Right ventricle myocardium inferior (tissue), 1 donor: ENCODE results near the gene SAMD4A. TPM values are rescaled to one million over a fixed set of nuclear protein-coding genes. Genes with fewer than 3 reads are reported as not detected.

Experiments
- ATAC-seq: fragments of 200-7000 bp; cut with Tn5 transposase; one replicate; pipeline ENCODE4 v1.9.1; 2020; ENCODE audit warnings: mild to moderate bottlenecking, moderate library complexity
- DNase-seq: peaks from one replicate; pipeline ENCODE4 v3.0.0; 2021; ENCODE audit errors: missing footprints
- intact Hi-C: fragments of 100-400 bp; cut with DNase I; formaldehyde crosslinking; loops from one replicate; pipeline ENCODE4 v1.11.0; 2022
- total RNA-seq: library from RNA; stranded (reverse); fragmentation: NEBNext Ultra II Directional; extraction: Animal tissue kit (Norgen Biotek cat#: 25700); gene quantifications from one replicate; pipeline ENCODE4 v1.2.1, GENCODE V29; 2021
- donor health status: DM: no; HTN: yes; CAD: no; lungs with severe emphysema.

Gene SAMD4A
- total RNA-seq, 1 donor from 2014 or later, result 128 TPM

DNA sequence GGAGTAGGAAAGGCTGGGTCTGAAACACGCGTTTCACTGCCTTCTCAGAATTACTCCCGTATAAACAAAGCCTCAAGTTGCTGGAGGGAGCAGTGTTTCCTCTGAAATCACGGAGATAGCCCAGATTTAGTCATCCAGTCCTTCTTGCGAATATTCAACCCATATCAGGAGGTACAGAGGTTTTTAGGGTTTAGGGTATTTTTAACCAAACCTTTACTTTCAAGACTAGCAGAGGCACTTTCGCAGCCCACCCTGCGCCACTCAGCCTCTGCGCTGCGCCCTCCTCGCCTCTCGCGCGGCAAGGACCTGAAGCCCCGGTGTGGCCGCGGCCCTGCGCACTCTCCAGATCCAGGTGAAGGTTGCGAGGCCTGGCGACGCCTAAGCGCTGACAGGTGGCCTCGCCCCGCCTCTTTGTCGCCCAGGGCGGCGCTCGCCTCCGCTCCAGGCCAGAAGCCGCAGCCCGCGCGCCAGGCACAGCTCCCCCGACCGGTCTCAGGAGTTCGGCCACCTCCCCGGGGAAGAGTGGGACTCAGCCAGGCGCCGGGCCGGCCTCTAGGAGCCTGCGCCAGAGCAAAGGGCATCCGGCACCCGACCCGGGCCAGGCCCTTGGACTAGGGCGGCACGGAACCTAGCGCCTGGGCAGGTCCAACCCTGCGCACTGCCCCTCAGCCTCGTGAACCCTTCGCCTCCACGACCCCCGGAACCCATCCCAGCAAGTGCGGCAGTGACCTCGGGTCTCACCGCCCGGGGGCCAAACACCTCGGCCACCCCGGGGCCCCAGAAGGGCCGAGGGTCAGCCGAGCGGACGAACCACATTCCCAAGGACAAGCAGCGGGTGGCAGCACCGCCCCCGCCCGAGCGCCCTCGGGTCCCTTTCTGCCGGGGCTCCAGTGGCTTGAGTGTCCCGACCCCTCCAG, 1.8 kb upstream of the SAMD4A start:
- intact Hi-C loops, result loop anchor here (1.0 to 10.0 kb wide), 3 partner anchors 208 to 330 kb away; no protein-coding TSS in a partner anchor
- ATAC-seq, result peak; percentile 49
- DNase-seq, result peak; percentile 85

DNA sequence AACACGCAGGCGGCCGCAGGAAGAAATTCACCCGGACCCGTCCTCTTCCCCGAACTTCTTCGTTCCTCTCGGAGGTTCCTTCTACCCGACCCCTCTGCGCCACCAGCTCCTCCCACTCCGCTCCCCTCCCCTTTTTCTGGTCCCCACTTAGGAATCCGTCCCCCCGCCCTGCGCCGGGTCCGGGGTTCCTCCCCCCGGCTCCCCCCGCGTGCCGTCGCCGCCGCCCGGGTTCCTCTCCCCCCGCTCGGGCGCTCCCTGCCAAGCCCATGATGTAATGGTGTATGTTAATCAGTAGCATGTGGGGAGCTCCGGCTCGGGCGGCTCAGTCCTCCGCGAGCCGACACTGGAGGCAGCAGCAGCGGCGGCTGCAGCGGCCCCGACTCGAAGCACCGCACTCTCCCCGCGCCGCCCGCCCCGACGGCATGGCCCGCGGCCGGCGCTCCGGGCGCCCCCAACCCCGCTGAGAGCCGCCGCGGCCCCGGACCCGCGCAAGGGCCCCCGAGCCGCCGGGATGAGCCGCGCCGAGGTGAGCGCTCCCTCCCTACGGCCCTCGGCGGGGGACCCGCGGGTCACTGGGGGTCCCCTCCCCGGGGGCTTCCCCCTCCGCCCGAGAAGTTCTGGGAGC, 1.0 kb upstream of the SAMD4A start:
- peak; percentile 97 for DNase-seq
- intact Hi-C loops, result loop anchor here (1.0 to 10.0 kb wide), 4 partner anchors 41 to 329 kb away; no protein-coding TSS in a partner anchor
- ATAC-seq, result peak; percentile 85

DNA sequence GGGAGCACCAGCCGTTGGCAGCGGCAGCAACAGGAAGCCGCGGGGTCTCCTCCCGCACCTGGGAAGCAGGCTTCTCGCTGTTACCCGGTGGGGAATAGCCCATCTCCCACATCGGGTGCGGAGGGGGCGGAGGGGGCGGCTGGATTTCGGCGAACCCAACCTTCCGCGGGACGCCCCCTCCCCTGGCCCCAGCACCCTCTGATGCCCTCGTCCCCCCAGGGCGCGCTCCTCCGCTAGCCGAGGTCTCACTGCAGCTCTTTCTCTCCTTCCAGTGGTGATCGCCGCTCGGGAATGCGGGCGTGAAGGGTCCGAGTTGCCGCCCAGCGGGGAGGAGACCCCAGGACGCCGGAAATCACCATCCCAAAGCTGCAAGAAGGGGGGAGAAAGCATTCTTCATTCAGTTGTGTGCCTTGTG, 303 bp downstream of the SAMD4A start:
- DNase-seq (peak; percentile 64), ATAC-seq (no peak)
- intact Hi-C loops, result loop anchor here (2.0 to 10.0 kb wide), 2 partner anchors 40 to 328 kb away; no protein-coding TSS in a partner anchor

DNA sequence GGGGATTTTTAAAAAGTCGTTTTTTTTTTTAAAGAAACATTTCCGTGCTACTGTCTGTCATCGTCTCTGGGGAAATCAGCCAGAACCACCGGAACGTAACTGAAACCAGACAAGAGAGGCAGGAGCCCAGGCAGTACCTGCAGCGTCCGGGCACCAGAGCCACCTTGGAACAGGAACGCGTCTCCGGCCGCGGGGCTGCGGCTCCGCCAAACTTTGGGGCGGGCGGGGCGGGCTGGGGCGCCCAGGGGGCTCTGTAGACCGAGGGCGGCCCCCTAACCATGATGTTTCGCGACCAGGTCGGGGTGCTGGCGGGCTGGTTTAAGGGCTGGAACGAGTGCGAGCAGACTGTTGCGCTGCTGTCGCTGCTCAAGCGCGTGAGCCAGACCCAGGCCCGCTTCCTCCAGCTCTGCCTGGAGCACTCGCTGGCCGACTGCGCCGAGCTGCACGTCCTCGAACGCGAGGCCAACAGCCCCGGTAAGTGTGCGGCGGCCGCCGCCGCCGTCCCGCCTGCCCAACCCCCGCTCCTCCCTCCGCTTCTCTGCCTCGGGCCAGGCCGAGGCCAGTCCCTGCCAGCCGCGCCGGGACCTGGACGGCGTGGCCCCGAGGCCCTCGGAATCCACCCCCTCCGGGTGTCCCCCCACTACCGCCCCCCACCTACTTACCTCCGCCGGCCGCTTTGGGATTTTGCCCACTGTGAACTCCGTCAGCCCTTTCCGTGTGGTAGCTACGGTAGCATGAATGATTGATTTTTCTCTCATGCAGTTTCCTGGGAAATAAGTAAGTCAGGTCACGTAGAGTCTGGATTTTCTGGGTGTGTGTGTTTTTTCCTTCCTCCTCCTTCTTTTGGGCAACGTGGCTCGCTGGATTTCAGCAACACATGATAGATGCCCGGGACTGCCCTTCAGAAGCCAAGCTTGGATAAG, 972 bp downstream of the SAMD4A start:
- peak; percentile 5 for ATAC-seq
- intact Hi-C loops, result loop anchor here (2.0 to 10.0 kb wide), 3 partner anchors 39 to 327 kb away; no protein-coding TSS in a partner anchor
- DNase-seq, result peak; percentile 74

DNA sequence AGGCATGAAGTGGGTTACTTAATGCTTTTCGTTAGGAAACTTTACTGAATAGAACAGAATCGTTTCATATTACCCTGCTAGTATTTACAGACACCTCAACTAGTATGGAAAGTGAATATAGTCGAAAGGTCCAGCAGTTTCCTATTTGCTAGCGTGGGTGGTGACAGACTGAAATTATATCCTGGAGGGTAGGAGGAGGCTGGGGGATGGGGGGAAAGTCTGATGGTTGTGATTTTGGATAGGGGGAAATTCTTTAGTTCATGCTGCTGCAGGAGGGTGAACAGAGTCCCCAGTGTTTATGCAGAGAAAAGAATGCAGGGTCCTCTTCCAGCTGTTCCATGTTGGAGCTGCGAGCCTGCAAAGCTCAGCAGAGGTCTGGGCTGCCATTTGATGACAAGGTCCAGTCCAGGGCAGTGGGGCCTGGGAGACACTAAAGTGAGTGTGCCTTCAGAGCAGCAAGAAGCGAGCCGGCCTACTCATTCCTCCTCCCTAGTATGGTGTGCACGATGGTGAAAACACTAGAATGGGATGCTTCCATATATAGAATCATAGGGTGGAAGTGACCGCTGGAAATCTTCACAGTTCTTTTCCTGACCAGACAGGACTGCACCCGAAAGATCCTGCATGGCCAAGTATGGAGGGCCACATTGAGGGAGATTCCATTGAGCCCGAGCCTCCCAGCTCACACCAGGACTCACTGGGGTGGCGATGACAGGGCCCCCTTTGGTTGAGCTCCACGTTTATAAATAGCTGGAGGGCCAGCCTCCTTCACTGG, 2.1 kb downstream of the SAMD4A start:
- no peak for DNase-seq
- no peak for ATAC-seq
- intact Hi-C loops, result loop anchor here (2.0 to 10.0 kb wide), 2 partner anchors 84 to 326 kb away; no protein-coding TSS in a partner anchor

DNA sequence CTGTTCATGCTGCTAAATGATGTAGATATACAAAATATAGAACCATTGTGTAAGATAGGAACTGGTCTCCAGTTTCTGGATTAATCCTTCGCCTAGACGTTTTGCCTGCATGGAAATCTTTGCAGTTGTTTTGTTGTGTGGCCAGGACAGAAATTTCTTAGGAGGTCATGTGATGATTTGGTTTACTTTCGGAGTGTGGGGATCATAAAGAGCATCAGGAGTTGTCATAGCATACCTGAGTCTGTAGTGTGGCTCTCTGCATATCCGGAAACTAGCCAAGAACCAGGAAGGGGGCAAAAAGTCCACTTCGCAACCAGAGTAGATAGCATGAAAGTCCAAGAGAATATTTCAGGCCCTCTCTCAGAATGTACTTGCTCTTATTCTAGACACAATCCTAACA, 3.1 kb downstream of the SAMD4A start:
- intact Hi-C loops, result no loop called here
- DNase-seq (no peak), ATAC-seq (no peak)

DNA sequence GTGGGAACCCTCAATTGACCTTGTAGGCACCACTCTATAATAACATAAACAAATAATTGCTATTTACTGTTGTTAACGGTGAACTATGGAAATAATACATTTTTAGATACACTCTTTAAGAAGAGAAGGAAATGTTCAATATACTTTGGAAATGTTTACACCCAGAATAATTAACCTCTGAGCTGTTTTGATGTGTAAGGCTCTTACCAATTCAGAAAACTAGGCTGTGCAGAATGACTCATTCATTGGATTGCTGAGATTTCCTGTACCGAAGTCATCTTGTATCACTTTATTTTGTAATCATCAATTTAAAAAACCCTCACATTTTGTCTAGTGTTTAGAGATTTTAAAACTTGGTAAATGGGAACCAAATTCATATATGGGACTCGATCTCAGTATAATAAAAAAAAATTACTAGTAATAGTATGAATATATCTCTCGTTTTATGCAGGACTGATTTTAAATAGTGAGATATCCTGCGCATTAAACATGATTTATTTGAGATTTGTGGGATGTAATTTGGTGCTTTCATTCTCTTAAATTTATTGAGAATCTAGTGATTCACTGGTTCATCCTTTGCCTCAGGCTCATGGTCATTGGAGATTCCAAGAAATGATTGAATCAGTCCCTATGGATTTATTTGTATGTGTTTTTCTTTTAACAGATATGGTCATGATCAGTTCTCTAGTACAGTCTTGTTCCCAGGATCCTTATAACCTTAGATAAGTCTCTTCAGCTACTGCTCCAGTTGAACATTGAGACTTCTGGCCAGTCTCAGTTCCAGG, 3.9 kb downstream of the SAMD4A start:
- intact Hi-C loops, result no loop called here
- DNase-seq (no peak), ATAC-seq (no peak)

DNA sequence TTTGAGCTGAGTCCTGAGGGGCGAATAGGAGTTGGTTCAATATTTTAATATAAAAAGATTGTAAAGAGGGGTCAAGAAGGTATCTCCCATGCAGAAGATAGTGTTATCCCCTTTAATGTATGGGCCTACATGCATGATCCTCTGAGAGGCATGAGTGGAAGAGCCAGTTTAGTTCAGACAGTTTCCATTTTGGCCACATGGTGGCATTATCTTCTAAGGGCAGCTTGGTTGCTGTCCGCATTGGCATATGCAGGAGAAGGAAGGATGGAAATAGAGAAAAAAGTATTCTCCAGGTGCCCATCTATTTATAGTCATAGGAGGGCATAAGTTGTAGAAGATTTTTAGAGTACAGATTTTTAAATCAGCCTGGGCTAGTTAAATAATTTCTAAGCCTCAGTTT, 5.4 kb downstream of the SAMD4A start:
- intact Hi-C loops, result no loop called here
- ATAC-seq, result no peak
- no peak for DNase-seq

DNA sequence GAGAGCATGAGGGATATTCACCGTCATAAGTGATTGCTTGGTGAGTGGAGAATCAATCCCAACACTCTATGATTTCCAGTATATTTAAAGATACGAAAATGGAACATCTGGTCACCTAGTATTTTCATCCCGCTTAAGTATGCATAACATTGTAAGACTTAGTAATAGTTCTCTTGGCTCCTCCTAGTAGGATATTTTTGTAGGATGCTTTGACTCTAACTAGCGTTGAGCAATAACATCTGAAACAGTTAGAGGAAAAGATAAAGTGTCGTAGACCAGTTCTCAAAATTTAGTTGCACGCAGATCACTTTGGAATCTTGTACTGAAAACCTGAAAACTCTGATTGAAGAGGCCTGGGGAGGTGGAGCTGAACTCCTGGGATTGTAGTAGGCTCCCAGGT, 7.6 kb downstream of the SAMD4A start:
- DNase-seq (no peak), ATAC-seq (no peak)
- intact Hi-C loops, result no loop called here

DNA sequence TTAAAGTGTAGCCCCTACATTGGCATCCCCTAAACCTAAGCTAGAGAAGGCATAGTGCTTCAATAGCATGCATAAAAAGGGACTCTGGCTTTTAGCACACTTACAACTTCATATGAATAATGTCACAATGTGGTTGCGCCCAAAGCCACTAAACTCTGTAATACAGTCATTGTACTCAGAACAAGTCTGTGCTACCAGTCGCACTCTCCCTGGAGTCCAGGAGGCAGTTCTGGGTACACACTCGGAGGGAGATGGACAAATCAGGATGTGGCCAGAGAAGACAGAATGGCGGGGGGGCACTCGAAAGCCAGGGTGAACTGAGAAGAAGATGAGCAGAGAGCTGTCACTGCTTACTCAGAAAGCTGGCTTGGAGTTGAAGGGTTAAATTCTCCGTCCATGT, 10.6 kb downstream of the SAMD4A start:
- intact Hi-C loops, result no loop called here
- ATAC-seq (no peak), DNase-seq (no peak)

DNA sequence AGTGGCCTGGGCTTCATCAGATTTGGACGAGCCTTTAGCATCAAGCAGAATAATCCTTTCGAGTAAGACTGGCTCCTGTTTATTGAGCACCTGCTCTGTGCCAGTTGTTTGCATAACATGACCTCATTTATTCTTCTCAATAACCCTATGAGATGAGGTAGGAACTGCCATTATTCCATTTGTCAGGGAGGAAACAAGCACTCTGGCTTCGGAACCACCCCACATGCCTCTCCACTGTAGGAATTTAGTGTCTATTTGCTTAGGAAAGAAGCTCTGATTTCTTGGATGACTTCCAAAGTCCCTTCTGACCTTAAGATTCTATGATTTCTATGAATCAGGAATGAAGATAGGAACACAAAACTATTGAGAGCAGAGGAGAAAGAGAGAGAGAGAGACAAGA, 11.0 kb downstream of the SAMD4A start:
- no peak for ATAC-seq
- no peak for DNase-seq
- intact Hi-C loops, result no loop called here

DNA sequence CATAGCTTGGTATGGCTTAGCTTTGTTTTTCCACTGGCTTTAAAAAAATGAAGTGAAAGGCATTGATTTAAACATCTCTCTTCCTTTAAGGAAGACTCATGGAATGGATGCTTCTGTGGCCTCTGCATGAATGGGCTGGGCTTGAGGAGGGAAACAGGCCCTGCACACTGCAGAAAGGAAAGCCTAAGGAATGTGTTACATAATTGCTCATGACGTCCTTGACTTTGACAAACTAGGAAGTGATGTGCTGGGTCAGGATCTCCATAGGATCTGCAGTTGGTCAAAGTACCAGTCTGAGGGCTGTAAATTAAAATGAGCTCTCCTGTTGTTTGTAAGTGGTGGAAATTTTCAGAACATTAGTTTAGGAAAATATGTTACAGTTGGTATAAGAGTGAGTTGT, 12.7 kb downstream of the SAMD4A start:
- ATAC-seq (peak; percentile 56), DNase-seq (no peak)
- intact Hi-C loops, result no loop called here

DNA sequence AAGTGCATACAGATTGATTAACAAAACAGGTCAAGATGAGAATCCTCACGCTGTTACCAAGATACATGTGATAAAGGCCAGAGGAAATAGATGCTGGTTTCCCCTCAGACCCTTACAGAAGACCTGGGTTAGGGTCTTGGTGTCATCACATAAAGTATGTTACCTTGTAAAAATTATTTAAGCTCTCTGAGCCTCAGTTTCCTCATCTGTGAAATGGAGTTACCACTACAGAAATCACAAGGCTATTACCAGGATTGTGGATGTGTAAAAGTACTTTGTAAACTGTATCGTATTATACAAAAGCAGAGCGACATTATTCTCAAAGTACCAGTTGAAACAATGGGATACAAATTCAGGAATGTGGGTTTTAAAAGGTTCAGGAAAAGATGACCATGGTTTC, 14.0 kb downstream of the SAMD4A start:
- DNase-seq (no peak), ATAC-seq (no peak)
- intact Hi-C loops, result no loop called here

DNA sequence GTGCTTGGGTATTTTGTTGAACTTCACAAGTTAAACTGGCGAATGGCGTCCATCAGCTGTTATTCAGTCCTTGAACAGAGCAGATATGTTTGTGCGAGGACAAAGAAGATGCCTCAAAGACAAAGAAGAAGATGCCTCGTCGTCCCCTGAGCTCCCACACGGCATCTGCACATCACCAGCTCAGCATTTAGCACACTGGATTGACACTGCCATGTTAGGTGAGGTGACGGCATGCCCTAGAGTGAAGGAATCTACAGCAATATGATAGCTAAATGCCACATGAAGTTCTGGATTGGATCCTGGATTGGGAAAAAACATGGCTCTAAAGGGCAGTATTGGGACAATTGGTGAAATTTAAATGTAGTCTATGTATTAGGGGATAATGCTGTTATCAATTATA, 15.4 kb downstream of the SAMD4A start:
- ATAC-seq, result no peak

DNA sequence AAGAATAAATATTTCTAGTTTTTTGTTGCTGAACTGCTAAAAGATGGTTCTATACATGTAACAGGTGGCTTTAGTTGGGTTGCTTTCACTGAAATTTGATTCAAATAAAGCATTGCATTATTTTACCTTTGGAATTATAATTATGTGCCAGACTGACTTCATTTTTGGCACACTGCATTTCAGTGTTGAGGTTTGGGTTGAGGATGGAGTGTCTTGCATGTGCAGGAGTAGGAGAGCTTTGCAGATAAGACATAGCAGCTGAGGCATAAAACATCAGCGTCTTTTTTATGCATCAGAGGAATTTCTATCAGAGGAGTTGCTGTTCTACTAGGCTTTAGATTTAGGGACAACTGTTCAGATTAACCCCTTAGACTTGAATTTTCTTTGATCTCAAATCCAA, 17.2 kb downstream of the SAMD4A start:
- DNase-seq (no peak), ATAC-seq (no peak)
- intact Hi-C loops, result no loop called here

More for the DNA sequence above, 15.4 kb downstream of the SAMD4A start:
- intact Hi-C loops, result no loop called here
- no peak for DNase-seq

DNA sequence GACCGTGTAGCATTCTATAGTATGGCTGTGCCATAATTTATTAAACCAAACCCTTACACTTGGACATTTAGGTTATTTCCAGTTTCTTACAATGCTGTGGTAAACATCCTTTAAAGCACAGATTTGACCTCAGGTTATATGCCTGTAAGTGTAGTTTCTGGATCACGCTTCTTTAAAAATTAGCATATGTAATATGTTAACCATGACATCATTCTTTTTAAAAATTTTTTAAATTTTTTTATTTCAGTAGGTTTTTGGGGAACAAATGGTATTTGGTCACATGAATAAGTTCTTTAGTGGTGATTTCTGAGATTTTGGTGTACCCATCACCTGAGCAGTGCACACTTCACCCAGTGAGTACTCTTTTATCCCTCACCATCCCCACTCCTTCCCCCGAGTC, 18.3 kb downstream of the SAMD4A start:
- ATAC-seq (no peak), DNase-seq (no peak)
- intact Hi-C loops, result no loop called here

DNA sequence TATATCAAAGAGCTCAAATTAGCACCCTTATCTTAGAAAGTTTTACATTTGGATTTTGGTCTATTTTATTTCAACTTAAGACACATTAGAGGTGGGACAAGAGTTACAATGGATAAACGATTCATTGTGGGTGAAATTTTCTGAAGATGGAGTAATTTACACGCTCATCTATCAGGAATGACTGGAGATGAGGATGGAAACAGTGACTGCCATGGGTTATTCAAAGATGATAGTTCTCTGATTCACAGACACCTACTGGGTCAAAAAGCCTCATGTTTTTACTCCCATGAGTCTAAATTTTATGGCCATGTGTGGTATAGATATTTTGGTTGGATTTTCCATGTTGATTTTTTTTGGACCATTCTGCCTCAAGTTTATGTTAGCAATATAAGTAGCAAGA, 22.1 kb downstream of the SAMD4A start:
- intact Hi-C loops, result no loop called here
- DNase-seq, result no peak

More for the DNA sequence above, 22.1 kb downstream of the SAMD4A start:
- no peak for ATAC-seq
